Measurements from ENCODE around the gene E2F3. TPM values are rescaled to one million over a fixed set of nuclear protein-coding genes. Genes with fewer than 3 reads are reported as not detected.

The E2F3 gene
- total RNA-seq, 1 experiment from 2014 or later, result 15.4 TPM

DNA sequence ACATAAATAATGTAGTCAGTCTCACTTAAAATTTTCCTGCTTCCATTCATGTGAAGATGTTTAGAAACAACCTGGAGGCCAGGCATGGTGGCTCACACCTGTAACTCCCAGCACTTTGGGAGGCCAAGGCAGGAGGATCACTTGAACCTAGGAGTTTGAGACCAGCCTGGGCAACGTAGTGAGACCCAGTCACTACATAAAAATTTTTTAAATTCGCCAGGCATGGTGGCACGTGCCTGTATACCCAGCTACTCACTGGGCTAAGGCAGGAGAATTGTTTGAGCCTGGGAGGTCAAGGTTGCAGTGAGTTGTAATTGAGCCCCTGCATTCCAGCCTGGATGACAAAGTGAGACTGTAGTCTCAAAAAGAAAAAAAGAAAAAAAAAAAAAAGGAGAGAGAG is 47.3 kb upstream of the E2F3 start:
- ChIA-PET POLR2A (no interaction called here), CTCF (no interaction called here)
- no TSS peak for BruUV-seq (replicated peaks)
- Histone ChIP-seq H3K9me3 (no peaks in the 10 kb centered on the region), H3K27me3 (replicated peaks; ENCODE audit: control insufficient read depth, insufficient read depth, low read length) (no peaks in the 10 kb centered on the region), H3K36me3 (ENCODE audit: control insufficient read depth, insufficient read depth, low read length) (no peaks in the 10 kb centered on the region; the same call in 1 of the 2 replicates), H3K4me3 (ENCODE audit: low read depth, low read length) (no peak overlapping the region), H3K4me1 (peaks cover 7% of the 10 kb centered on the region)
- Mint-ChIP-seq H3K4me1 (ENCODE audit: low read depth, unreplicated experiment) (peaks cover 13% of the 10 kb centered on the region), H3K36me3 (ENCODE audit: insufficient read depth, unreplicated experiment) (no peaks in the 10 kb centered on the region), H3K27me3 (ENCODE audit: insufficient read depth, unreplicated experiment) (no peaks in the 10 kb centered on the region), H3K27ac (ENCODE audit: unreplicated experiment) (no peak overlapping the region), H3K9me3 (ENCODE audit: unreplicated experiment) (no peaks in the 10 kb centered on the region), H3K4me3 (ENCODE audit: unreplicated experiment) (no peak overlapping the region)
- no peak for TF ChIP-seq CTCF (IDR thresholded peaks at IDR 0.05; ENCODE audit: insufficient read depth in 1 of 2, low read depth in 1 of 2, low read length in 1 of 2, severe bottlenecking in 1 of 2, unreplicated experiment in 1 of 2)
- intact Hi-C loops (cut with micrococcal nuclease; ENCODE audit: unreplicated experiment), result no loop called here
- no peak for DNase-seq

DNA sequence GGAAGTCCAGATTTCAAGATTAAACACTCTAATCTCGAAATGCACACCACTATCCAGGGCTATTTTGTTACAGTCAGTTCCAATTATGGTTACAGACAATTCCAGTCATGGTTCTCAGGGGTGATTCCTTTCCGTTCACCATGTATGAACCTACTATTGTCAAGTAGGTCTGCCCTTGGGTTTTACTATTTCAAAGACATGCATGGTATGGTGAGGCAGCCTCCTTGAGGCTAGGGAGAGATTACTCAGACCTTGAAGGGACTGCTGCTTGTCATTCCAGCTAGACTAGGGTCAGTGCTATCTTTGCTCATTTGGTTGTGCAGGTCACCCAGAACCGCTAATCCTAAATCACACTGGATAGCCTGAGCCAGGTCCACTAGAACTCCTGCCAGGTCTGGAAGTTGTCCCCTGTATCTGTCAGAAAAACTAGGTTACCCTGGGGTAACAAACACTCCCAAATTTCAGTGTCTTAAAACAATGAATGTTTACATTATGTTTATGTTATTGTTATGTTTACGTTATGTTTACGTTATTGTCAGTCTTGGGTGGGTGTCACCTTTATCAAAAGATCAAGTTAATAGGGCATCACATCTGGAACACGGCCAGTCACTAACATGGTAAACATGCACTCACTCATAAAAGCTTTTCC is 41.1 kb upstream of the E2F3 start:
- intact Hi-C loops (cut with micrococcal nuclease; ENCODE audit: unreplicated experiment), result no loop called here
- H3K9me3 Mint-ChIP-seq (ENCODE audit: unreplicated experiment), result no peaks in the 10 kb centered on the region
- CTCF ChIA-PET, result no interaction called here
- no peaks in the 10 kb centered on the region for H3K36me3 Mint-ChIP-seq (ENCODE audit: insufficient read depth, unreplicated experiment)
- Histone ChIP-seq H3K36me3 (ENCODE audit: control insufficient read depth, insufficient read depth, low read length) (no peaks in the 10 kb centered on the region), H3K9me3 (no peaks in the 10 kb centered on the region), H3K27me3 (replicated peaks; ENCODE audit: control insufficient read depth, insufficient read depth, low read length) (no peaks in the 10 kb centered on the region), H3K4me3 (ENCODE audit: low read depth, low read length) (no peak overlapping the region), H3K4me1 (0 out of 2 replicates have a peak, but pooled peaks cover 7% of the 10 kb centered on the region)
- no peak for TF ChIP-seq CTCF (IDR thresholded peaks at IDR 0.05; ENCODE audit: insufficient read depth in 1 of 2, low read depth in 1 of 2, low read length in 1 of 2, severe bottlenecking in 1 of 2, unreplicated experiment in 1 of 2)
- DNase-seq, result no peak
- POLR2A ChIA-PET, result no interaction called here
- no peak overlapping the region for H3K4me3 Mint-ChIP-seq (ENCODE audit: unreplicated experiment)
- H3K27me3 Mint-ChIP-seq (ENCODE audit: insufficient read depth, unreplicated experiment), result no peaks in the 10 kb centered on the region
- H3K27ac Mint-ChIP-seq (ENCODE audit: unreplicated experiment), result no peak overlapping the region
- BruUV-seq (replicated peaks), result no TSS peak
- H3K4me1 Mint-ChIP-seq (ENCODE audit: low read depth, unreplicated experiment), result no peaks in the 10 kb centered on the region

GRCh38 chr6:20362623-20363022 is 39.1 kb upstream of the E2F3 start:
- CTCF ChIA-PET, result no interaction called here
- Mint-ChIP-seq H3K4me3 (ENCODE audit: unreplicated experiment) (no peak overlapping the region), H3K4me1 (ENCODE audit: low read depth, unreplicated experiment) (peaks cover 7% of the 10 kb centered on the region), H3K27me3 (ENCODE audit: insufficient read depth, unreplicated experiment) (no peaks in the 10 kb centered on the region), H3K27ac (ENCODE audit: unreplicated experiment) (no peak overlapping the region), H3K9me3 (ENCODE audit: unreplicated experiment) (no peaks in the 10 kb centered on the region), H3K36me3 (ENCODE audit: insufficient read depth, unreplicated experiment) (no peaks in the 10 kb centered on the region)
- Histone ChIP-seq H3K4me3 (ENCODE audit: low read depth, low read length) (no peak overlapping the region), H3K27me3 (replicated peaks; ENCODE audit: control insufficient read depth, insufficient read depth, low read length) (no peaks in the 10 kb centered on the region), H3K4me1 (peaks cover 19% of the 10 kb centered on the region), H3K36me3 (ENCODE audit: control insufficient read depth, insufficient read depth, low read length) (no peaks in the 10 kb centered on the region), H3K9me3 (no peaks in the 10 kb centered on the region)
- intact Hi-C loops (cut with micrococcal nuclease; ENCODE audit: unreplicated experiment), result no loop called here
- TF ChIP-seq CTCF (IDR thresholded peaks at IDR 0.05; ENCODE audit: insufficient read depth in 1 of 2, low read depth in 1 of 2, low read length in 1 of 2, severe bottlenecking in 1 of 2, unreplicated experiment in 1 of 2), result no peak
- BruUV-seq (replicated peaks), result no TSS peak
- DNase-seq, result no peak
- POLR2A ChIA-PET, result no interaction called here

Measured in Caco-2 (cell line).